ENCODE measurements around the gene KCTD16. TPM values are rescaled to one million over a fixed set of nuclear protein-coding genes. Genes with fewer than 3 reads are reported as not detected.

KCTD16 gene
- polyA plus RNA-seq, 1 of the 3 experiments (the other 2 are of a cell fraction) = 0.03 TPM

- peak; percentile 45; the same call in 1 of the 2 replicates for TF ChIP-seq MXI1 (IDR thresholded peaks at IDR 0.05; ENCODE audit: low read depth, low read length)
- no peak for TF ChIP-seq CTCF (IDR thresholded peaks at IDR 0.05)
- 0 out of 2 replicates have a peak, but pooled peaks have one; percentile 20 for TF ChIP-seq TEAD4 (IDR thresholded peaks at IDR 0.05; ENCODE audit: borderline replicate concordance, insufficient read depth)
- 0 out of 2 replicates have a peak, but pooled peaks have one; percentile 11 for TF ChIP-seq NFIC (IDR thresholded peaks at IDR 0.05; ENCODE audit: borderline replicate concordance)
Measured at GRCh38 chr5:144377207-144377606, 206.5 kb downstream of the KCTD16 start (continued).

- Histone ChIP-seq H3K4me1 (ENCODE audit: control insufficient read depth in 1 of 2, insufficient read depth in 2 of 2, low read depth in 1 of 2, low read length in 1 of 2) (peaks cover 0 to 13% of the 10 kb centered on the region in 2 experiments; a peak in 2 of 4 replicates), H3F3A (replicated peaks; ENCODE audit: insufficient read depth) (no peaks in the 10 kb centered on the region), H3K36me3 (replicated peaks in 1 of 2; ENCODE audit: control insufficient read depth in 1 of 2, insufficient read depth in 2 of 2, low read length in 1 of 2) (no peaks in the 10 kb centered on the region), H3K79me2 (ENCODE audit: insufficient read depth) (no peaks in the 10 kb centered on the region), H3K27me3 (ENCODE audit: insufficient read depth) (no peaks in the 10 kb centered on the region), H3K4me2 (no peak overlapping the region), H3K9me2 (no peaks in the 10 kb centered on the region), H4K20me1 (ENCODE audit: insufficient read depth) (no peaks in the 10 kb centered on the region), H3K9me3 (no peaks in the 10 kb centered on the region), H3K27ac (ENCODE audit: low read depth in 2 of 2, low read length in 1 of 2) (no peak overlapping the region; a peak in 1 of 4 replicates), H2AFZ (ENCODE audit: low read depth) (no peak overlapping the region), H3K4me3 (ENCODE audit: low read depth in 2 of 2, low read length in 1 of 2) (no peak overlapping the region), H3K9ac (no peak overlapping the region)
- WGBS (ENCODE audit: low lambda C conversion rate) = 57% methylated on average over 5 of the region's 5 CpGs
- TF ChIP-seq, protein P1, sequence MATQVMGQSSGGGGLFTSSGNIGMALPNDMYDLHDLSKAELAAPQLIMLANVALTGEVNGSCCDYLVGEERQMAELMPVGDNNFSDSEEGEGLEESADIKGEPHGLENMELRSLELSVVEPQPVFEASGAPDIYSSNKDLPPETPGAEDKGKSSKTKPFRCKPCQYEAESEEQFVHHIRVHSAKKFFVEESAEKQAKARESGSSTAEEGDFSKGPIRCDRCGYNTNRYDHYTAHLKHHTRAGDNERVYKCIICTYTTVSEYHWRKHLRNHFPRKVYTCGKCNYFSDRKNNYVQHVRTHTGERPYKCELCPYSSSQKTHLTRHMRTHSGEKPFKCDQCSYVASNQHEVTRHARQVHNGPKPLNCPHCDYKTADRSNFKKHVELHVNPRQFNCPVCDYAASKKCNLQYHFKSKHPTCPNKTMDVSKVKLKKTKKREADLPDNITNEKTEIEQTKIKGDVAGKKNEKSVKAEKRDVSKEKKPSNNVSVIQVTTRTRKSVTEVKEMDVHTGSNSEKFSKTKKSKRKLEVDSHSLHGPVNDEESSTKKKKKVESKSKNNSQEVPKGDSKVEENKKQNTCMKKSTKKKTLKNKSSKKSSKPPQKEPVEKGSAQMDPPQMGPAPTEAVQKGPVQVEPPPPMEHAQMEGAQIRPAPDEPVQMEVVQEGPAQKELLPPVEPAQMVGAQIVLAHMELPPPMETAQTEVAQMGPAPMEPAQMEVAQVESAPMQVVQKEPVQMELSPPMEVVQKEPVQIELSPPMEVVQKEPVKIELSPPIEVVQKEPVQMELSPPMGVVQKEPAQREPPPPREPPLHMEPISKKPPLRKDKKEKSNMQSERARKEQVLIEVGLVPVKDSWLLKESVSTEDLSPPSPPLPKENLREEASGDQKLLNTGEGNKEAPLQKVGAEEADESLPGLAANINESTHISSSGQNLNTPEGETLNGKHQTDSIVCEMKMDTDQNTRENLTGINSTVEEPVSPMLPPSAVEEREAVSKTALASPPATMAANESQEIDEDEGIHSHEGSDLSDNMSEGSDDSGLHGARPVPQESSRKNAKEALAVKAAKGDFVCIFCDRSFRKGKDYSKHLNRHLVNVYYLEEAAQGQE (IDR thresholded peaks at IDR 0.05; ENCODE audit: low read depth, low read length) = no peak
- TF ChIP-seq EP300 (IDR thresholded peaks at IDR 0.05; ENCODE audit: borderline replicate concordance in 1 of 2, low read depth in 1 of 2, low read length in 1 of 2) = no peak
- no peak for TF ChIP-seq YY1 (IDR thresholded peaks at IDR 0.05; ENCODE audit: low read depth)
- TF ChIP-seq FOXJ3 (CRISPR knock-in tag; IDR thresholded peaks at IDR 0.05) = no peak
- TF ChIP-seq ELF1 (IDR thresholded peaks at IDR 0.05) = no peak
- TF ChIP-seq FOXM1 (IDR thresholded peaks at IDR 0.05; ENCODE audit: low read depth) = no peak
- TF ChIP-seq POLR2AphosphoS5 (IDR thresholded peaks at IDR 0.05; ENCODE audit: low read depth, low read length) = no peak
- TF ChIP-seq SIN3A (IDR thresholded peaks at IDR 0.05; ENCODE audit: borderline replicate concordance, low read depth, low read length) = no peak
- TF ChIP-seq CHD2 (IDR thresholded peaks at IDR 0.05; ENCODE audit: low read length, partially characterized antibody) = no peak
- no peak for TF ChIP-seq EZH2phosphoT487 (IDR thresholded peaks at IDR 0.05; ENCODE audit: borderline replicate concordance, low read depth)
- ChIA-PET CTCF (interaction anchor here (1.0 to 1.9 kb wide), 3 partner anchors 10 to 175 kb away, joined by 3 to 8 read pairs (median 7); no protein-coding TSS in a partner anchor), POLR2A (no interaction called here)
- no peak for DNase-seq
Measured at GRCh38 chr5:144378681-144379080, 208.0 kb downstream of the KCTD16 start.

All from SK-N-SH (cell line).